Vagina (tissue), 2 donors: ENCODE measurements around the gene CXCR3. TPM values are rescaled to one million over a fixed set of nuclear protein-coding genes. Genes with fewer than 3 reads are reported as not detected.
"Not testable (repeated sequence)": the region's sequence is repeated elsewhere in the genome, so short reads cannot be mapped to it uniquely, and the experiment has no call there.

Experiments used
- DNase-seq, 2 donors: peaks; one replicate each; pipeline ENCODE4 v3.0.0-alpha.2; 2017; ENCODE audit errors: extremely low spot score in 2 of 2
- H3K27ac ChIP-seq: fragments of 200-600 bp; sonication (generic); one replicate; pipeline ENCODE4 v1.5.1; 2019
- H3K27me3 ChIP-seq: fragments of 200-600 bp; sonication (generic); one replicate; pipeline ENCODE4 v1.5.1; 2019
- H3K36me3 ChIP-seq, 2 donors: fragments of 200-600 bp; sonication (generic); one replicate each; pipeline ENCODE4 v1.5.1; 2017 to 2019
- H3K4me1 ChIP-seq: fragments of 200-600 bp; sonication (generic); one replicate; pipeline ENCODE4 v1.5.1; 2019
- H3K4me3 ChIP-seq, 2 donors: fragments of 200-600 bp; sonication (generic); 1 replicate in 1 of 2; 2 replicates in 1 of 2; pipeline ENCODE4 v1.5.1; 2016 to 2019
- H3K9me3 ChIP-seq: fragments of 200-600 bp; sonication (generic); one replicate; pipeline ENCODE4 v1.5.1; 2019
- CTCF ChIP-seq, 3 experiments: fragments of 450-650 bp in 2 of 3; fragments of 200-600 bp in 1 of 3; sonication (generic) in 1 of 3; IDR thresholded peaks; one replicate each; pipeline ENCODE4 v1.5.1; 2017 to 2019; ENCODE audit warnings: antibody characterized with exemption in 3 of 3, mild to moderate bottlenecking in 2 of 3, moderate library complexity in 2 of 3
- POLR2A ChIP-seq, 2 donors: fragments of 450-650 bp; IDR thresholded peaks; one replicate each; pipeline ENCODE4 v1.6.1; 2017; ENCODE audit warnings: antibody characterized with exemption in 2 of 2, mild to moderate bottlenecking in 2 of 2, moderate library complexity in 2 of 2
- POLR2AphosphoS5 ChIP-seq, 2 donors: sonication (generic); formaldehyde crosslinking; IDR thresholded peaks; one replicate each; pipeline ENCODE4 v1.9.0; 2017; ENCODE audit warnings: antibody characterized with exemption in 2 of 2, mild to moderate bottlenecking in 2 of 2, low read depth in 1 of 2; ENCODE audit not compliant: insufficient read depth in 1 of 2
- intact Hi-C: fragments of 100-400 bp; cut with DNase I; formaldehyde crosslinking; loops from one replicate; pipeline ENCODE4 v1.15.1; 2023
- total RNA-seq: library from RNA; depleted of rRNA; stranded (reverse); fragments of >200 nt; gene quantifications from one replicate; pipeline ENCODE4 v1.2.3, GENCODE V29; 2016

The CXCR3 gene
- total RNA-seq, 1 donor from 2014 or later, result not detected

GRCh38 chrX:71650333-71650969 is 32.1 kb upstream of the CXCR3 start:
- no peaks in the 10 kb centered on the region for H3K9me3 ChIP-seq
- H3K27ac ChIP-seq, result no peak overlapping the region
- no peaks in the 10 kb centered on the region for H3K27me3 ChIP-seq
- TF ChIP-seq POLR2AphosphoS5 (IDR thresholded peaks at IDR 0.05; ENCODE audit: insufficient read depth in 1 of 2, low read depth in 1 of 2), result no peak
- no peak for TF ChIP-seq POLR2A (IDR thresholded peaks at IDR 0.05)
- TF ChIP-seq CTCF (IDR thresholded peaks at IDR 0.05), result no peak
- H3K36me3 ChIP-seq, result no peaks in the 10 kb centered on the region
- intact Hi-C loops, result no loop called here
- no peaks in the 10 kb centered on the region for H3K4me1 ChIP-seq
- no peak overlapping the region for H3K4me3 ChIP-seq
- no peak for DNase-seq

- intact Hi-C loops, H3K27me3 ChIP-seq, H3K4me3 ChIP-seq, DNase-seq, H3K27ac ChIP-seq, H3K9me3 ChIP-seq, H3K4me1 ChIP-seq, H3K36me3 ChIP-seq: not testable (repeated sequence)
These were observed 26.1 kb upstream of the CXCR3 start for GRCh38 chrX:71644406-71644805.

GRCh38 chrX:71640002-71640401 is 21.7 kb upstream of the CXCR3 start:
- Histone ChIP-seq H3K27me3 (no peaks in the 10 kb centered on the region), H3K27ac (no peak overlapping the region), H3K4me1 (no peaks in the 10 kb centered on the region), H3K36me3 (no peaks in the 10 kb centered on the region), H3K9me3 (no peaks in the 10 kb centered on the region), H3K4me3 (no peak overlapping the region)
- TF ChIP-seq CTCF (IDR thresholded peaks at IDR 0.05) (no peak), POLR2A (IDR thresholded peaks at IDR 0.05) (no peak), POLR2AphosphoS5 (IDR thresholded peaks at IDR 0.05; ENCODE audit: insufficient read depth in 1 of 2, low read depth in 1 of 2) (no peak)
- DNase-seq, result no peak
- intact Hi-C loops, result no loop called here

GRCh38 chrX:71638409-71638808 is 20.1 kb upstream of the CXCR3 start:
- no peak for TF ChIP-seq POLR2A (IDR thresholded peaks at IDR 0.05)
- TF ChIP-seq POLR2AphosphoS5 (IDR thresholded peaks at IDR 0.05; ENCODE audit: insufficient read depth in 1 of 2, low read depth in 1 of 2), result no peak
- TF ChIP-seq CTCF (IDR thresholded peaks at IDR 0.05), result no peak
- Histone ChIP-seq H3K4me3 (no peak overlapping the region), H3K9me3 (no peaks in the 10 kb centered on the region), H3K36me3 (no peaks in the 10 kb centered on the region), H3K27ac (no peak overlapping the region), H3K4me1 (no peaks in the 10 kb centered on the region), H3K27me3 (no peaks in the 10 kb centered on the region)
- no peak for DNase-seq
- intact Hi-C loops, result no loop called here

GRCh38 chrX:71637848-71638247 is 19.5 kb upstream of the CXCR3 start:
- Histone ChIP-seq H3K27me3 (no peaks in the 10 kb centered on the region), H3K27ac (no peak overlapping the region), H3K4me1 (no peaks in the 10 kb centered on the region), H3K9me3 (no peaks in the 10 kb centered on the region), H3K36me3 (no peaks in the 10 kb centered on the region), H3K4me3 (no peak overlapping the region)
- no peak for DNase-seq
- TF ChIP-seq POLR2AphosphoS5 (IDR thresholded peaks at IDR 0.05; ENCODE audit: insufficient read depth in 1 of 2, low read depth in 1 of 2) (no peak), CTCF (IDR thresholded peaks at IDR 0.05) (no peak), POLR2A (IDR thresholded peaks at IDR 0.05) (no peak)
- intact Hi-C loops, result no loop called here
